ENCODE measurements around the gene TMEM151B.

TMEM151B gene

GRCh38 chr6:44289726-44290260 lies 19.5 kb downstream of the TMEM151B start:
- TF ChIP-seq, protein P1, sequence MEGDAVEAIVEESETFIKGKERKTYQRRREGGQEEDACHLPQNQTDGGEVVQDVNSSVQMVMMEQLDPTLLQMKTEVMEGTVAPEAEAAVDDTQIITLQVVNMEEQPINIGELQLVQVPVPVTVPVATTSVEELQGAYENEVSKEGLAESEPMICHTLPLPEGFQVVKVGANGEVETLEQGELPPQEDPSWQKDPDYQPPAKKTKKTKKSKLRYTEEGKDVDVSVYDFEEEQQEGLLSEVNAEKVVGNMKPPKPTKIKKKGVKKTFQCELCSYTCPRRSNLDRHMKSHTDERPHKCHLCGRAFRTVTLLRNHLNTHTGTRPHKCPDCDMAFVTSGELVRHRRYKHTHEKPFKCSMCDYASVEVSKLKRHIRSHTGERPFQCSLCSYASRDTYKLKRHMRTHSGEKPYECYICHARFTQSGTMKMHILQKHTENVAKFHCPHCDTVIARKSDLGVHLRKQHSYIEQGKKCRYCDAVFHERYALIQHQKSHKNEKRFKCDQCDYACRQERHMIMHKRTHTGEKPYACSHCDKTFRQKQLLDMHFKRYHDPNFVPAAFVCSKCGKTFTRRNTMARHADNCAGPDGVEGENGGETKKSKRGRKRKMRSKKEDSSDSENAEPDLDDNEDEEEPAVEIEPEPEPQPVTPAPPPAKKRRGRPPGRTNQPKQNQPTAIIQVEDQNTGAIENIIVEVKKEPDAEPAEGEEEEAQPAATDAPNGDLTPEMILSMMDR (IDR thresholded peaks at IDR 0.05), result no peak

- TF ChIP-seq, protein P1 (IDR thresholded peaks at IDR 0.05), result no peak
These were observed 21.6 kb downstream of the TMEM151B start for GRCh38 chr6:44291841-44292240.

GRCh38 chr6:44292661-44293365 lies 22.6 kb downstream of the TMEM151B start:
- TF ChIP-seq, protein P1 (IDR thresholded peaks at IDR 0.05), result no peak

GRCh38 chr6:44294832-44295791 lies 24.9 kb downstream of the TMEM151B start:
- TF ChIP-seq, protein P1 (IDR thresholded peaks at IDR 0.05), result no peak

DNA sequence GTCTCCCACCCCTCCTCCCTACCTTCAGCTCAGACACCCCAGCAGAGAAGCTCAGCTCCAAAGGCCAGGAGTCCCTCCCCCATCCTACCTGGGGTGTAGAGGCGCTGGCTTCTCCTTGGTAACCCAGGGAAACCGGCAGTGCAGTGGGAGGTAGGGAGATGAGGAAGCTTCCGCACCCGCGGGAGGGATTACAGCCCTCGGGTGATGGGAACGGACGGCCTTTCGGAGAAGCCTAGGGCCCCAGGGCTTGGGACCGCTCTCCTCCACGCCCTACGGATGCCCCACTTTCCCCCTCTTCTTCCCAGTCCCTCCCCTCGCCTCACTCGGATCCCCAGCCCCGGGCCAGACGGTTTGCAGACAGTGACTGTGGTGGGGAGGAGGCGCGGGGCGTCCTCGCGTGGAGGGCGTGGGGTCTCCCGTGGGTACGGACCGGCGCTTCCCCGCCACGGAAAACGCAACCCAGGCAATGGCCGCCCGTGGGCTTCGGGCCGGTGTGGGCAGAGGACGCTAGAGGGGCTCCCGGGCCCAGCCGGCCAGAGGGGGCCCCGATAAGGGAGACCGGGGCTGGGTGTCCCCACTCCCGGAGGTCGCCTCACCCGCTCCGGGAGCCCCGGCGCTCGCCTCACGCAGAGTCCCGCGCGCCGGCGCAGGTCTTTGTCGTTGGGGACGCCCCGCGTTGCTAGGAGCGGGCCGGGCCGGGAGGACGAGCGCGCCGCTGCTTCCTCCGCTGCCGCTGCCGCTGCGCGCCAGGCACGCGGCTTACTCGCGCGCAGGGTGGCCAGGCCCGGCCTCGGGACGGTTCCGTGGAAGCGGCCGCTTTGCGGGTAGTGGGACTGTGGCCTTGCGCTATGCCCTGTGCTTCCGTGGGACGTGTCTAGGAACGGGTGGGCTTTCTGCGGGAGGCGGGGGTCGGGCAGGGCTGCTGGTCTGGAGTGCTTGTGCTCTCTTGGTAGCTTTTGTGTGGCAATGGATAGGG lies 27.1 kb downstream of the TMEM151B start:
- TF ChIP-seq, protein P1 (IDR thresholded peaks at IDR 0.05), result no peak

GRCh38 chr6:44298055-44298803 lies 28.0 kb downstream of the TMEM151B start:
- TF ChIP-seq, protein P1 (IDR thresholded peaks at IDR 0.05), result no peak
